ENCODE data around the gene RND3.

- TF ChIP-seq EZH2 (IDR thresholded peaks at IDR 0.05; ENCODE audit: borderline replicate concordance, control insufficient read depth, low read depth, low read length) (no peak), CTCF (IDR thresholded peaks at IDR 0.05 in 2 of 3, conservative IDR thresholded peaks at IDR 0.05 in 1 of 3; ENCODE audit: control insufficient read depth in 2 of 3, extremely low read depth in 1 of 3, insufficient read depth in 1 of 3, low read depth in 3 of 3, low read length in 3 of 3) (no peak), GABPA (IDR thresholded peaks at IDR 0.05; ENCODE audit: low read depth) (no peak), RCOR1 (conservative IDR thresholded peaks at IDR 0.05; ENCODE audit: low read depth, low read length) (no peak), POLR2A (IDR thresholded peaks at IDR 0.05; ENCODE audit: low read depth, low read length) (no peak), TCF12 (IDR thresholded peaks at IDR 0.05; ENCODE audit: low read depth, low read length) (no peak), EGR1 (IDR thresholded peaks at IDR 0.05; ENCODE audit: borderline replicate concordance in 1 of 2, low read depth in 2 of 2, low read length in 2 of 2) (no peak), SP1 (IDR thresholded peaks at IDR 0.05; ENCODE audit: low read depth, low read length) (no peak), CHD2 (IDR thresholded peaks at IDR 0.05; ENCODE audit: borderline replicate concordance, low read depth, low read length) (no peak), SMC3 (IDR thresholded peaks at IDR 0.05; ENCODE audit: borderline replicate concordance, low read length) (no peak)
Observed at GRCh38 chr2:150428641-150429040, 58.8 kb downstream of the RND3 start.
